Spleen (tissue), 7 donors: ENCODE results near the gene NLRP1.

Experiments used
- POLR2A ChIP-seq, 3 donors: fragments of 450-650 bp; IDR thresholded peaks; one replicate each; pipeline ENCODE4 v1.5.1; 2017; ENCODE audit warnings: antibody characterized with exemption in 3 of 3, mild to moderate bottlenecking in 1 of 3
- TF ChIP-seq, protein P1 (sequence below), 11 experiments: fragments of 200-600 bp in 7 of 11; fragments of 450-650 bp in 4 of 11; sonication (generic) in 4 of 11; IDR thresholded peaks in 8 of 11; conservative IDR thresholded peaks in 3 of 11; 1 replicate in 7 of 11; 2 replicates in 4 of 11; pipeline versions ENCODE4 v1.4.0 to v1.8.0; 2016 to 2021; ENCODE audit warnings: antibody characterized with exemption in 11 of 11, inconsistent platforms in 4 of 11, mild to moderate bottlenecking in 1 of 11
- donor health status: DM: no; HTN: no; CAD: no; lungs with moderate emphysema.
- donor health status: DM: no; HTN: no; CAD: no.
- donor health status: DM: no; HTN: no; CAD: no.

DNA sequence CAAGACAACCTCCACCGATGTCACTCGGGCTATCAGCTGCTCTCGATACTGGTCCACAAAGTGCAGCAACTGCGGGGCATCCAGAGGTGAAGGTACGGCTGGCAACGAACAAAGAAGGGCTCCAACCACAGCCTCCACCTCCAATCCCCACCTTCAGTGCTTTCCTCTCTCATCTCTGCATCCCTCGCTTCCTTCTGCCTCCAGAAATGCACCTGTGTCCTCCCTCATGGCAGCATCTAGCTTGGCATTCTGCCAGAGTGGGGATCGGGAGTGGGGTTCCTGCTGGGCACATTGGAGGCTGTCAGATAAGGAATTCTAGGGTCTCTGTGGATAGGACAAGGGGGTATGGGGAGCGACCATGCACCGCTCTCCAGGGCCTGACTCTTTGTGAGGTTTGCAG lies 69.3 kb downstream of the NLRP1 start:
- no peak for TF ChIP-seq POLR2A (IDR thresholded peaks at IDR 0.05)
- TF ChIP-seq, protein P1, sequence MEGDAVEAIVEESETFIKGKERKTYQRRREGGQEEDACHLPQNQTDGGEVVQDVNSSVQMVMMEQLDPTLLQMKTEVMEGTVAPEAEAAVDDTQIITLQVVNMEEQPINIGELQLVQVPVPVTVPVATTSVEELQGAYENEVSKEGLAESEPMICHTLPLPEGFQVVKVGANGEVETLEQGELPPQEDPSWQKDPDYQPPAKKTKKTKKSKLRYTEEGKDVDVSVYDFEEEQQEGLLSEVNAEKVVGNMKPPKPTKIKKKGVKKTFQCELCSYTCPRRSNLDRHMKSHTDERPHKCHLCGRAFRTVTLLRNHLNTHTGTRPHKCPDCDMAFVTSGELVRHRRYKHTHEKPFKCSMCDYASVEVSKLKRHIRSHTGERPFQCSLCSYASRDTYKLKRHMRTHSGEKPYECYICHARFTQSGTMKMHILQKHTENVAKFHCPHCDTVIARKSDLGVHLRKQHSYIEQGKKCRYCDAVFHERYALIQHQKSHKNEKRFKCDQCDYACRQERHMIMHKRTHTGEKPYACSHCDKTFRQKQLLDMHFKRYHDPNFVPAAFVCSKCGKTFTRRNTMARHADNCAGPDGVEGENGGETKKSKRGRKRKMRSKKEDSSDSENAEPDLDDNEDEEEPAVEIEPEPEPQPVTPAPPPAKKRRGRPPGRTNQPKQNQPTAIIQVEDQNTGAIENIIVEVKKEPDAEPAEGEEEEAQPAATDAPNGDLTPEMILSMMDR (IDR thresholded peaks at IDR 0.05 in 8 of 11, conservative IDR thresholded peaks at IDR 0.05 in 3 of 11): no peak
